ENCODE results near the gene SLC22A3.
"Not testable (repeated sequence)": the region's sequence is repeated elsewhere in the genome, so short reads cannot be mapped to it uniquely, and the experiment has no call there.

The SLC22A3 gene

GRCh38 chr6:160374836-160375560 lies 26.8 kb downstream of the SLC22A3 start:
- no peak for DNase-seq (ENCODE audit: low spot score)

- DNase-seq (ENCODE audit: low spot score) = no peak
These were observed 27.4 kb downstream of the SLC22A3 start for GRCh38 chr6:160375561-160375949.

- no peak for DNase-seq (ENCODE audit: low spot score)
These were observed 28.3 kb downstream of the SLC22A3 start for GRCh38 chr6:160376445-160376844.

- DNase-seq (ENCODE audit: low spot score) = no peak
These were observed 30.0 kb downstream of the SLC22A3 start for GRCh38 chr6:160378218-160378617.

DNA sequence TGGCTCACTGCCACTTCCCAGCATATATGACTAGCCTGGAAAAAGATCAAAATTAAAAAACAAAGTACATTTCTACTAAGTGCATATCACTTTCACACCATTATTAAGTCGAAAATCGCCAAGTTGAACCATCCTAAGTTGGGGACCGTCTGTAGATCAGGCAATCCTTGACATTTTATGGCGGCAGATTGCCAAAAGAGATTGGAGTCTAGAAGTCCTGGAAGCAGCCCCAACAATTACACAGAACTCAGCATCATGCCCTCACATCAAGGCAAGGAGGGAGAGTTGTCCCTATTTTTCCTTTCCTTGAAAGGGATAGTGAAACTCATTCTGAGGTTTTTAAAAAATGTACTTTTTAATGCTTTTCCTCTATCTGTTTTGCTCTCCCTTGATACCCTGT lies 30.7 kb downstream of the SLC22A3 start:
- DNase-seq (ENCODE audit: low spot score) = no peak

DNA sequence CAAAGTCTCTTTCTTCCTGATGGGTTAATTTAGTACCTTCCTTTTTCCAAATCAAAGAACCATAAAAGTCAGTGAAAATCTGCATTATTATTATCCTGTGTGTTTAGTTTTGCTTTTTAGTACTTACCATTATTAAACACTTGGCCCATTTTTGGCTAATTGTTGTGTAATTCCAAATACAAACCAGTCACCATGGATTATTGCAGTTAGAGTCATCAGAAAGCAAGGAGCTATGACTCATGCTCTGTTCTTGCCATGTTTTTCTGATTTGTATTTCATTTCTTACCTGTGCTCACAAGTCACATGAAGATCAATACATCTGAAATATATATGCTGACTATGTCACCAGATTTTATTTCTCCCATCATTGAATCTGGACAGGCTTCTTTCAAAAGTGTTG lies 31.3 kb downstream of the SLC22A3 start:
- DNase-seq (ENCODE audit: low spot score) = no peak

- DNase-seq (ENCODE audit: low spot score) = no peak
These were observed 34.8 kb downstream of the SLC22A3 start for GRCh38 chr6:160382946-160383345.

- DNase-seq (ENCODE audit: low spot score) = no peak
These were observed 38.8 kb downstream of the SLC22A3 start for GRCh38 chr6:160386869-160387530.

- no peak for DNase-seq (ENCODE audit: low spot score)
These were observed 39.9 kb downstream of the SLC22A3 start for GRCh38 chr6:160387916-160388643.

DNA sequence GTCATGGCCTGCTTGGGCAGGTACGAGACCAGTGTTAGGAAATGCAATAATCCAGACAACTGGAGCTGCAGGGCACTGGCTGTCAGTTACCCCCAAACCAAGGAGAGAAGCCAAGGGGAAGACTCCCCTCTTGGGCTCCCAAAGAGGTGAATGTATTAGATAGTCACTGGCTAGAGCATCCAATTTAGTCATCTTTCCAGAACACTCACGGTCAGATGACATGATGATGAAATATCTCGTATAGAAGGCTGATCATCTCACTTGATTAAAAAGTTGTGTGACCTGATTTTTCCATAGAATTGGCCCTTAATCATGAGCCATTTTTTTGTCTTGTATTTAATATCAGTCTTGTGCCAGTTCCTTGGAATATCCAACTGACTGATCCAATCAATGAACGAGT lies 40.7 kb downstream of the SLC22A3 start:
- no peak for DNase-seq (ENCODE audit: low spot score)

GRCh38 chr6:160391419-160392116 lies 43.4 kb downstream of the SLC22A3 start:
- no peak for DNase-seq (ENCODE audit: low spot score)

GRCh38 chr6:160393442-160393841 lies 45.3 kb downstream of the SLC22A3 start:
- not testable (repeated sequence) for DNase-seq (ENCODE audit: low spot score)

GRCh38 chr6:160393891-160394653 lies 45.9 kb downstream of the SLC22A3 start:
- no peak for DNase-seq (ENCODE audit: low spot score)

DNA sequence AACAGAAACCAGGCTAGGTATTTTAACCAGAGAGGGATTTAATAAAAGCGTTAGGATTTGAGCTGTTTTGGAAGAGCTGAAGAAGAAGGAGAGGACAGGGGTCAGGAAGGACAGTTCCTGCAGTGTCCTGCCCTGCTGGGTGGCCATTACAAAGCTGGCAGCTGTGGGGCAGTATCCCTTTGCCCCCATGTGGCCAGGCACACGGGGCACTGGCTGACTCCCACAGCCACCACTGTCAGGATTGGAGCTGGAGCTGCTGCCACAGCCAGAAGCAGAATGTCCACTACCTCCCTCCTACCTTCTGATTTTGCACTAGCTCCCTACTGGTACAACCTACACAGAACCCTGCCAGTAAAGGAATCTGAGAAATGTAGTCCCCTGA lies 46.5 kb downstream of the SLC22A3 start:
- no peak for DNase-seq (ENCODE audit: low spot score)

DNA sequence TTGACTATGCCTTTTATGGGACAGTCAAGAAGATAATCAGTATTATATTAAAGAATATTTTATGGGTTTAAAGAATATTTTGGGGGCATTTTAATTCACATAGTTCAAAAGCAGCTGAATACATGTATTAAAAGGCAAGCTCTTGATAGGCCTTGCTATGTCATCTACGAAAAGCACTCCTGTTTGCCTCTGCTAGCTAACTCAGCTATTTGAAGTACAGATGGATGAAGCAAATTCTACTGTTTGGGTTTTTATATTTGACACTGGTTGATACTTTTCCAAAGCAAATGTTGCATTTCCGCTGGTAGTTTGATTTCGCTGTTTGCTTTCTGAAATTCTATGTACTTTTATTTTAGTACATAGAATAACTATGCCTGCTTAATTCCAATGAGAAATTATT lies 47.0 kb downstream of the SLC22A3 start:
- no peak for DNase-seq (ENCODE audit: low spot score)

GRCh38 chr6:160396292-160396691 lies 48.1 kb downstream of the SLC22A3 start:
- DNase-seq (ENCODE audit: low spot score) = no peak

GRCh38 chr6:160398674-160399271 lies 50.6 kb downstream of the SLC22A3 start:
- no peak for DNase-seq (ENCODE audit: low spot score)

DNA sequence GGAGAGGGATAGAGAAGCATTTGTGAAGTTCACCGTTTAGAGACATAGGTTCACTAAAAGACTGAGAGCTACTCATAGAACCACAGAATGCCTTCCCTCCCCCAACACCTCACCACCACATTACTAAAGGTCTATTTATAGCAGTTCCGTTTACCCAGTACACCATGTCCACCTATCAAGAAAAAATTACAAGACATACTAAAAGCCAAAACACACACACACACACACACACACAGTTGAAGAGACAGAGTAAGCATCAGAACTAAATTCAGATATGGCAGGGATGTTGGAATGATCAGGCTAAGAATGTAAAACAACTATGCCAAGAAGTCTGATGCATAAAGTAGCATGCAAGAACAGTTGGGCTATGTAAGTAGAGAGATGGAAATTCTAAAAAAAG lies 52.3 kb downstream of the SLC22A3 start:
- DNase-seq (ENCODE audit: low spot score) = no peak

DNA sequence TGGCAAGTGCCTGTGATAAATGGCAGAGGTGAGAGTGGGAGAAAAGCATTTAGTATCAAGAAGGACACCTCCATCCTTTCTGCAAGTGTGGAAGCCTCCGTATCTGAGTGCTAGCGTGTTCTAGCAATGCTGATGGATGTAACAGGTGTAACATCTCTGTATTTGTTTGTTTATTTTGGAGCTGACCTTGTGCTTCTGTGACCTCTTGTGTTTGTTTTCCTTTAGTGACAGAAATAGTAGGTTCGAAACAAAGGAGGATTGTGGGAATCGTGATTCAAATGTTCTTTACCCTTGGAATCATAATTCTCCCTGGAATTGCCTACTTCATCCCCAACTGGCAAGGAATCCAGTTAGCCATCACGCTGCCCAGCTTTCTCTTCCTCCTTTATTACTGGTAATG lies 60.4 kb downstream of the SLC22A3 start:
- no peak for DNase-seq (ENCODE audit: low spot score)

- DNase-seq (ENCODE audit: low spot score) = no peak
These were observed 64.8 kb downstream of the SLC22A3 start for GRCh38 chr6:160412993-160413392.

- DNase-seq (ENCODE audit: low spot score) = no peak
These were observed 69.0 kb downstream of the SLC22A3 start for GRCh38 chr6:160417146-160417545.
